G401.6 (cell line): ENCODE data around the gene MTMR11.

Source experiments
- FAIRE-seq: peaks from 2 replicates; lab custom pipeline; 2012; peaks lifted over from hg19 to GRCh38; lab: Jason Lieb, UNC

The MTMR11 gene

DNA sequence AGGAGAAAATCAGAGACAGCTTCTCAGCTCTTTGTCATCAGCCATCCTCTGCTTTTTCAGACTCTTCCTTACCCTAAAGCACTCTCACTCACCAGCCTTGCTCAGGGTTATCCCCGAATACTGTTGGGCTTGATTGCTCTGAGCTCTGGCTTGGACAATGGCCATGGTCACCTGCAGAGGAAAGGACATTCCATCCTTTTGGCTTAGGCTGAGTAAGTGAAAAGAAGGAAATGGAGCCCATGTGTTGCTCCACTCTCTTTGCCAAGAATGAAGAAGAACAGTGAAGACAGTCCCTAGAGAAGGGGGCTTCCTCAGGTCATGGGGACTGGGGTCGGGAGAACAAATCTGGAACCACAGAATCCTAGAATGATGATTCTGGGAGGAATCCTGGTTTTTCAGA lies 2.3 kb downstream of the MTMR11 start:
- no peak for FAIRE-seq

DNA sequence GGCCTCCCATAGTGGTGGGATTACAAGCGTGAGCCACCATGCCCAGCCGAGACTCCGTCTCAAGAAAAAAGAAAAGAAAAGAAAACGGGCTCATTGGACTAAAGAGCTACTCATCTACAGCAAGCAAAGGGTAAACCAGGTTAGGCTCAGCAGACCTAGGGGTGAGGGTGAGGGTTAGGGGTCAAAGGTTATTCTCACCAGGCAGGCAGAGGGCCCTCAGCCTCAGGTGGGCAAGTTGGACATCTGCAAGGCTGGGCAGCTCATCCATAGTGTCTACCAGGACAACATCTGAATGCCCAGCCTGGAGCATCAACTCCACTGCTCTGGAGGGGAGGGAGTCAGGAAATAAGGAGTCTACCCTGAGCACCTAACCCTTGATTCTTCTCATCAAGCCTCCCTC lies 3.5 kb downstream of the MTMR11 start:
- FAIRE-seq, result no peak

DNA sequence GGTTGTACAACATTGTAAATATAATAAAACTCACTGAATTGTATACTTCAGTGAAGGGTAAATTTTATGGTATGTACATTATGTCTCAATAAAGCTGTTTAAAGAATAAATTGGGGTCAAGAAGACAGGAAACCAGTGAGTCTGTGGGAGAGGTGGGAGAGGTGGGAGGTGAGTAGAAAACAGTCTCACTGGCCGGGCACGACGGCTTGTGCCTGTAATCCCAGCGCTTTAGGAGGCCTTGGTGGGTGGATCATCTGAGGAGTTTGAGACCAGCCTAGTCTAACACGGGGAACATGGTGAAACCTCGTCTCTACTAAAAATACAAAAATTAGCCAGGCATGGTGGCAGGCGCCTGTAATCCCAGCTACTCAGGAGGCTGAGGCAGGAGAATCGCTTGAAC lies 4.2 kb downstream of the MTMR11 start:
- no peak for FAIRE-seq

DNA sequence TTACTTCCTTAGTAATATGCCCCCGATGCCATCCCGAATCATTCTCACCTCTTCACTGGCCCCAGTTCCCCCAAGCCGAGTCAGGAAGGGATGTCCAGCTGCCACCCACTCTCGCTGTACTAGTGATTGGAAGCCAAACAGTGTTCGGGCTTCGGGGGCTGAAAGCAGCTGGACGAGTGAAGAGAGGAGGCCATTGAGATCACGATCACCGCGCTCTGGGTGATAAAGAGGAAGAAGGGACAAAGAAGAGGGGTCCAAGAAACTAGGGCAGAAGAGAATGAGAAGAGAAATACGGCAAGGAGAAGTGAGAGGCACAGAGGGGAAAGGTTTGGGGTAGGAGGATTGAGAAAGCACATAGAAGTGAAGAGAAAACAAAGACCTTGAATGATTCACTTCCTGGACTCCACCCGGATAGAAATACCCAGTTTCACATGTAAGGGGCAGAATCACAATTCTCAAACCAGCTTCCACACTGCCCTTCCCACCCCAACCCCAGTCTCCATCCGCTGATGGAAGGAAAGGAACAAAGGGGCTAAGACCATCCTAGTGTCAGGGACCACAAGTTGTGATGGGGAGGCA lies 5.4 kb downstream of the MTMR11 start:
- no peak for FAIRE-seq

DNA sequence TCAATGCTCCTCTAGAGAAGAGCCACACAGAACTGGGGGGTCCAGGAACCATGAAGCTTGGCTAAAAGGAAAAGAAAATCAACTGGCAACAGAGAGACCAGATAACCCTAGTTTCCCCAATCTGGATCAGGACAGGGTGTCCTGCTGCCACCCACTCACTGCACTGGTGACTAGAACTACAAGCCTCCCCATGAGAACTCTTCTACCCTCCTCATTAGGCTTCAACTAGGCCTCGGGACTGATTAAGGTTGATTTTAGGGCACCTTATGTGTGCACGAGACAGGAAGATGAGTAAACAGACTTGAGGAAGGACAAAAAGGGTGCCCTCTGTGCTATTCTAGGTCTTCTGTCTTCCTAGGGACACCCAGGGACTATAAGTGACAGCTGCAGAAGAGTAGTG lies 6.8 kb downstream of the MTMR11 start:
- FAIRE-seq, result no peak

DNA sequence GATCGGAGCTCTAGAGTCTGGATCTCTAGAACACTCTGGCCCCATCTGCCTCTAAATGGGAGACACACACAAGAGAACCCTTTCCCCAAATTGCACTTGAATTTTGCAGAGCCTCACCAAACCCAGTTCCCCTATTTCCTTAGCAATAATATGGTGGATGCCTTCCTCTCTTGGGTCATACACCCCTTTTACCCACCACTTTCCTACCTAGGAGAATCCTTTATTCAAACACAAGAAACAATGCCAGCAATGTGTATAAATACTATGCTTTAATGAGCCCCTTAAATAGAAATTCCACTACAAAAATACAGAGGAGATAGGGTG lies 8.3 kb downstream of the MTMR11 start:
- FAIRE-seq, result no peak

DNA sequence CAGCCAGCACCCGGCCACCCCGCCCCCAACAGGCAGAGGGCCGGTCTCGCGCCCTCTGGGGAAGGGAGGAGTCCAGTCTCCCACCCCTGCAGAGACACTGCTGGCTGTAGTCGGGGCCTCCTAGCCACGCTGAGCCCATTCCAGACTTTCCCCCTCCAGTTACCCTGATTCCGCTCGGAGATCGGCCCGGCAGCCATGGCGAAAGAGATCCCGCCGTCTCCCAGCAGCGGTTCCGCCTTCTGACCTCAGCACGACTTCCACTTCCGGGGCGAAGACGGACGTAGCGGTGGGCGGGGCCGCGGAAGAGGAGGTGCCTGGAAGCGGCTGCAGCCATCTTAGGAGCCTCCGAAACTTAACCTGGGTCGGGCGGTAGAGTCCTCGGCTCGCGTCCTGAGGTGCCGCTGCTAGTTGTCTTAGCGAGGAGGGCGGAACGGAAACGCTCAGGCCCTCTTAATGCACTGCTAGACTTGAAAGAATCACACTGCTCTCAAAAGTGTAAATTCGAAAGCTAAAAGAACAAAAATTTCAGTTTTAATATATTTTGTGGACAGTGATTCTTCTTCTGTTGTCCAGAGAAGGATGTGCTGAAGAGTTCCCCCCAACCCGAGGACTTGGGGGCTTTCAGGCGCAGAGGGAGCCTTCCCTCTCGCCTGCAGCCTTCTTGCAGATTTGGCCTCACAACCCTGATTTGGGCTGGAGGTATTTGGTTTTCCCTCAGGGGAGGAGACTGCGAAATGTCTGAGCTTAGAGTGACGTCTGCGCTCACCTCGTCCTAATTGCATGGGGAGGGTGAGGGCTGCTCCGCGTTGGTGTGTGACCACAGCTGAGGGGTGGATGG lies 8.9 kb downstream of the MTMR11 start, which contains the start of gene SF3B4:
TSS of gene SF3B4 (minus strand) at position 241 of the 838 bp plus-strand sequence. CDS start at position 197, 44 bp downstream.
- peak; percentile 93 for FAIRE-seq

DNA sequence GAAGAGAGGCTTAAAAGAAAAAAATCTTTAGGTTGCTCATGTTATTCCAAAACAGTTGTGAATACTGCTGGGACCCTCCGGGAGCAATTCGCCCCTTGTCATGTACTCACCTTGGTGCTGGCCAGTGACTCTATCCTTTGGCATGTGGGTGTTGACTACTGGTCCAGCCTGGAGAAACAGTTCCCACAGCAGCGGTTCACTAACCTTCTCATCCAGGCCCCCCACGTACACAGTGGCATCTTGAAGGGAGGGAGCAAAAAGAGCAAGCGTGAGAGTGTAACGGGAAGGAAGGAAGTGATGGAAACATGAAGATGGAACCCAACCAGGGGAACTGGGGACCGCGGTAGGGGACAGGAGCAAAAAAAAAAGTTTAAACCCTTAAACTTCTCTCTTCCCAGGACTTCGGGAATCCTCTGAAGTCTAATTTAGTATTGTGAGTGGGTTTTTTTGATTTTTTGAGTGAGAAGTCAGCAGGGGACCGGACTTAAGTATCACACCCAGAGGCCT lies 9.6 kb downstream of the MTMR11 start:
- FAIRE-seq, result no peak

DNA sequence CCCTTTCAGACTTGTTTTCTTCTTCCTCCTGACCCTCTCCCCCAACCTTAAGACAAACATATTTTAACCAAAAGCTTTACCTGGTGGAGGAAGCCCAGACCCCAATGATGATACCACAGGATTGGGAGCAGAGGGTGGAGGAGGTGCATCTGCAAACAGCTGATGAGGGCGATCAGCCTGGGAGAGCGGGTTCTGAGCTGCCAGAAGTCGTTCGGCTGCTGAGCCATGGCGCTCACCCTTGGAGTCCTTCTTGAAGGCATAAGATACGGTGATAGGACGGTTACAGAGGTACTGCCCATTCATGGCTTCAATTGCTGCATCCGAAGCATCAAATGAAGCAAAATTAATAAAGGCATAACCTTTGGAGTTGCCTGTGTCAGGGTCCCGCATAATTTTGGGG lies 10.4 kb downstream of the MTMR11 start:
- FAIRE-seq, result no peak

DNA sequence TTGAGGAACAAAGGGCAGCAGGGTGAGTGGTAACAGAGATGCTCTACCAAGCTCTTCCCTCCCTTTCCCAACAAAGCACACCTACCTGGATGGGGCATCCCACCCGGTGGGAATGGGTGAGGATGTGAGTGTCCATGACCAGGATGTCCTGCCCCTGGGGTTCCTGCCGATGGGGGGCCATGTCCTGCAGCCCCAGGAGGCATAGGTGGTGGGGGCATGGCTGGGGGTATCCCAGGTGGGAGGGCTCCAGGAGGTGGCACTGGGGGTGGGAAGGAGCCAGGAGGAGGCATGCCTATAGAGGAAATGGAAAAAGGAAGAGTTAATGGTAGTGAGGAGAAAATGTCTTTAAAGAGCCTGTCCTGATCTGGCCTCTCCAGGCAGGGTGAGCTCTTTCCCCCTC lies 10.9 kb downstream of the MTMR11 start:
- no peak for FAIRE-seq

DNA sequence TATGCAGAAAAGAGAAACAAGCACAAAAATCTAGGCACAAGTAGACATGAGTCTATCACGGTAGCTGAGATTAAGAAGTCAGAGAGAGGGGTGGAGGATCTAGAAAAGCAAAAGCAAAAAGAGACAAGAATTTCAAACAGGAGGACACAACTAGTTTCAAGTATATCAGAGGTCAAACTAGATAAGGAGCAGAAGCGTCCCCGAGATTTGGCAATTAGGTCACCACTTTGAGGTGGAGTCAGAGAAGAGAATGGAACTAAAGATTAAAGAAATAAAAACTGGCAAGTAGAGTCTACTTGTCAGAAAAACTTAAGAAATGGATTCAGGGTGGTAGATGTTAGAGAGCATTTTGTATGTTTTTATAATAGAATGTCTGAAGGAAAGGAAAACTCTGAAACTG lies 11.3 kb downstream of the MTMR11 start:
- FAIRE-seq, result no peak

DNA sequence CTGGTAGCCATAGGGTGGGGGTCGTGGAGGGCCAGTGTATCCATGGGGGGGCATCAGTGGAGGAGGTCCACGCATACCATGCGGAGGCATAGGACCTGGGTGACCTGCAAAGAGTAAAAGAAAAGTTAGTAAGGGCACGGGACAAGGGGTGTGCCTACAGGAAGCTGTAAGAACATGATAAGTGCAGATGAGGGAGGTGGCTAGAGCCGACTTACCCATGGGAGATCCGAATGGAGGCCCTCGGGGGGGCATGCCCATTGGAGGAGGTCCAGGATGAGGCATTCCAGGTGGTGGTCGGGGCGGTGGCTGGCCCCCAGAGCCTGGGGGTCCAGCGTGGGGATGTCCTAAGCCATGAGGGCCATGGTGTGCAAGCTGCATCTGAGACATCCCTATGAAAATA lies 13.1 kb downstream of the MTMR11 start:
- no peak for FAIRE-seq

DNA sequence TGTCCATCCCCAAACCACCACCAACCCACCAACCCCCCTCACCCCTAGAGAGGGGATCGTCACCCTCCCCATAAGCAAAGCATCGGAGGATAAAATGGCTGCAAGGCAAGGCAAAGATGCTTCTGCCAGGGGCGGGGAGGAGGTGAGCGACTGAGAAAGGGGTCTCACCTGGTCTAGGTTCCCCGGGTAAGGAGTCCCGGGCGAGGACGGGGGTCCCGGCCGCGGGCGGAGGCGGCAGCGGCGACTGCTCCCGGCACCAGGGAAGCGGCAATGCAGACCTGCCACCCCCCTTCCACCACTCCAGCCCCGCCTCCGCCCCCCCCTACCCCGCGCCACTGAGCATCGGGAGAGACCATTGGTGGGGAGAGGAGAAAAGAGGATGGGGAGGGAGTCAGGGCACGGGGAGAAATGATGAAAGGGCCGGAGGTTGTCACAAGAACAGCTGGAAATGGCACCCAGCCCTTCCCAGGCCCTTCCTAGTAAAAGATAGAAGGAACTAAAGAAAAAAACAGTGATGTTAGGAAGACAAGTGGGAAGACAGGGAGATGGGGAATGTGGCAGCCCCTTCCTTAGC lies 19.0 kb downstream of the MTMR11 start, which contains the start of gene SV2A:
TSS of gene SV2A (minus strand) at position 274 of the 574 bp plus-strand sequence. CDS start 4,004 bp downstream, outside the sequence.
- no peak for FAIRE-seq

DNA sequence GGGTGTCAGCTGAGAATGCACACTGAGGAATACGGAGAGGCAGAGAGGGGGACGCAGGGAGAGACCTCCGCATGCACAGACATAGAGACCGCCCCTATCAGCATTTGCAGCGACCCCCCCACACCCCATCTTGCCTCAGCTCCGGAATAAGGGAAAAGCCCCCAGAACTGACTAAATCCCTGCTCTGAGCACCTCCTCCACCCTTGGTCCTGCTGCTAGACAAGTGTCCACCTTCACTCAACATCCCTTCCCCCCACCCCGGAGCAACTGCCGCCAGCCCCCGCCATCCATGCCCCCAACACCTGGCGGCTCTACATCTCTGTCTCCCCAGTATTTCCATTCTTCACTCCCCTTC lies 19.8 kb downstream of the MTMR11 start:
- no peak for FAIRE-seq

DNA sequence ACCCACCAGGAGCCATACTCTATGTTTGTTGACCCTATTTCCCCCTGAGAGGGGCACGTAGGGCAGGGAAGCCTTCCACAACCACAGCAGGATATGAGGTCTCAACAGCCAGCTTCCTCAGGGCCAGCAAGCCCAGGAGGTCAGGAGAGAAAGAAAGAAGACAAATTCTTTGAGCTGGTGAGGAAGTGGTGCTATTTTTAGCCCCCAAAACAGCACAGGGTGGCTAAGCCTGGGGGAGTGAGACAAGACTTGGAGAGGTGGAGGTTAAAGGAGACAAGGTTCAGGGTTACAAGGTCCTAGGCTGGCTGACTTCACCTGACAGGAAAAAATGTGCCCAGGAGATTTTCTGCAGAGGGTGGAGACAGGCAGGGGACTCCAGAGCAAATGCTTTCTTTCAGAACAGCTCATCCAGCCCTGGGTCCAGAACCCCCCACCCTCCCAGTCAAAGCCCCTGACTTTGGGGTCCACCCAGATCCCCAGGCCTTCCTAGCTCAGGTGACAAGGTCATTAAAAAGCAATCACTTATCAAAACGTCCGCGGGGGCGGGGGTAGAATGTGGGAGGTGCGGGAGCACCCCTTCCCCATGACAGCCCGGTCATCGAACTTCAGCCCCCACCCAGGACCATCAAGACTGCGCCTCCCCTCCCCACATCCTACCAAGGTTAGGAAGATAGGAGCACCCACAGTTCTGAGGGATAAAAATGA lies 20.3 kb downstream of the MTMR11 start:
- FAIRE-seq, result no peak

DNA sequence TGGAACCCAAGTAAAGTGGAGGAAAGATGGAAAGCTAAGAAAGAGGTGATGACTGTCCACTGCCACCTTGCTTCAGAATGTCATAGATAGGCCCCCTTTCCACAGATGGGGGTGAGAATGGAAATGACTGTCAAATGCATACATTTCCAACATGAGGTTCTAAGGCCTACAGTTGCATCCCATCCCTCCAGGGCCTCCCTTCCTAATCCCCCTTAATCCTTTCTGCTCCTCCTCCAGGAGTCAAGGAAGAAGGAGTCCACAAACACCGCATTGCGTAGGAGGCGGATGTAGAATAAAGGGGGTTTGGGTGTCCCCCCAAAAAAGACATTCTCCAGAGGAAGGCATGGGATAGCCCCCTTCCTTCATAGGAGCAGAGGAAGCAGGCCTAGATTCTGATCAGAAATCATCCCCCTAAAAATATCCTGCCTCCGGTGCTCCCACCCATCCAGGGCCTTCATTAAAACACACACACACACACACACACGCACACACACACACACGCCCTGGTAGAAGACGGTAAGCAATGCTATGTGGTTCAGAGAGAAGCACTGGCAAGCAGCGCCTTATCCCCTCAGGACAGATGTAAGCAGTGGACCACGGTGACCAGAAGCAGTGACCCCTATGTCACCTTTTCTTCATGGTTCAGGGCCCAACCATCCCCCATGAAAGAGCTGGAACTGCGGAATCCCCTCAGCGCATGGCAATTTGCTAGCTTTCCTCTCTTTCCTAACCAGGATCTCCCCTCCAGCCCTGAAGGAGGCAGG lies 21.1 kb downstream of the MTMR11 start:
- no peak for FAIRE-seq

DNA sequence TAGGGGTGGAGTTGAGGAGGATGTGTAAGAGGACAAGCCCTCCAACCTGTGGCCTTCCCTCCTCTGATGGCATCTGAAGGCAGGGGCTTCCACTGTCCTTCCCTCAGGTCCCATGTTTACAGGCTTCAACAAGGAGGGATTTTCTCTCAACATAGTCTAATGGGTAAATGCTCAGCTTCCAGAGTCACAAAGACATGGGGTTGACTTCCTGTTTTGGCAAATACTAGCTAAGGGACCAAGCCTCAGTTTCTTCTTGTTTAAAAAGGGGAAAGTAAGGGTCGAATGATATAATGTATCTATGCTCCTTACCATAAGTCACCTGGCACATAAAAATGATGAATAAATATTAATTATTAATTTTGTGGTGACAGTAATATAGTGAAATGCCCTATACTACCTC lies 22.1 kb downstream of the MTMR11 start:
- FAIRE-seq, result no peak

DNA sequence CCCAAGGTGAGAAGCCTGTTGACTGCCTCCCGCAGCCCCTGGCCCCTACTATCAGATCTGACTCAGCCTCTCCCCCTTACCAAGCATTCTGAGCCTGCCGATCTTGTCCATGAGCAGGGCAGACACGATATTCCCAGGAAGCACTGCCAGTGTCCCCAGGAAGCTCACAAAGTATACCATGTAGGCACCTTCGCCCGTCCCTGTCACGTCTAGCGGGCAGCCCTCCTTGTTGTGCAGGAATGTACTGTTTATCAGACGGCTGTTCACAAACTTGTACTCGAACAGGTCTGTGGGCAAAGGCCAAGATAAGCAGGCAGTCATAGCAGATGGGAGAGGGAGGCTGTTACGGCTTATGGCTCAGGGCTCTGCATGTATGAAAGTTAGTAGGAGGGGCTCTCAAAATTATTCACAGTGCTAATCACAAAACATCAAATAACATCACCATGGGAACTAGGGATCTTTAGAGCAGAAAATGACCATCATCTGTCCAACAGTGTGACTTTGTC lies 30.1 kb downstream of the MTMR11 start:
- FAIRE-seq, result no peak

DNA sequence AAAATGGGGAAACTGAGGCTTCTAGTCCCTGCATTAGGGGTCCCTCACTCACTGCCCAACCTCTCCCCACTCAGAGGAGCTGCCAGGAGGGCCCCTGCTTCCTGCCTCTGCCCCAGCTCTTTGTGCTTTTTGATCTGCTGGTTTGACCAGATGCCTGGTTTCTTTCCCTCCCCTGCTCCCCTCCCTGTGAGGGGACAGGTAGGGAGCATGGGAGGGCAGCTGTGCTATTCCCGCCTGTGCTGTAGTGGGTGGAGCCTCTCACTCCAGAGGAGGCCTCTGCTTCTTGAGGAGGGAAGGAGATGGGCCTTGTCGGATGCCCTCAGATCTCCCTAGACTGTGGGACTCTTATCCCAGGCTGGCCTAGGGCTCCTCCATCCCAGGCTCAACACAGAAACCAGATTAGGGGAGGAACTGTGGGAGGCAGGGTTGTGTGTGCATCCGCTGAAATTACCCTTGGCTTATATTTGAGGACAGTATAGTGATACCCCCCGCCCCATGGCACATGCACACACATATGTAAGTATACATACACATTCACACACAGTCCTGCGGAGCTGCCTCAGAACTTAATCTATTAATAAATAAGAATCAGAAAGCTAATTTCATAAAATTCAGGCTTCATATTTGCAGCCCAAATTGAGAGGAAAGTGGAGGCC lies 32.7 kb downstream of the MTMR11 start:
- FAIRE-seq, result no peak

DNA sequence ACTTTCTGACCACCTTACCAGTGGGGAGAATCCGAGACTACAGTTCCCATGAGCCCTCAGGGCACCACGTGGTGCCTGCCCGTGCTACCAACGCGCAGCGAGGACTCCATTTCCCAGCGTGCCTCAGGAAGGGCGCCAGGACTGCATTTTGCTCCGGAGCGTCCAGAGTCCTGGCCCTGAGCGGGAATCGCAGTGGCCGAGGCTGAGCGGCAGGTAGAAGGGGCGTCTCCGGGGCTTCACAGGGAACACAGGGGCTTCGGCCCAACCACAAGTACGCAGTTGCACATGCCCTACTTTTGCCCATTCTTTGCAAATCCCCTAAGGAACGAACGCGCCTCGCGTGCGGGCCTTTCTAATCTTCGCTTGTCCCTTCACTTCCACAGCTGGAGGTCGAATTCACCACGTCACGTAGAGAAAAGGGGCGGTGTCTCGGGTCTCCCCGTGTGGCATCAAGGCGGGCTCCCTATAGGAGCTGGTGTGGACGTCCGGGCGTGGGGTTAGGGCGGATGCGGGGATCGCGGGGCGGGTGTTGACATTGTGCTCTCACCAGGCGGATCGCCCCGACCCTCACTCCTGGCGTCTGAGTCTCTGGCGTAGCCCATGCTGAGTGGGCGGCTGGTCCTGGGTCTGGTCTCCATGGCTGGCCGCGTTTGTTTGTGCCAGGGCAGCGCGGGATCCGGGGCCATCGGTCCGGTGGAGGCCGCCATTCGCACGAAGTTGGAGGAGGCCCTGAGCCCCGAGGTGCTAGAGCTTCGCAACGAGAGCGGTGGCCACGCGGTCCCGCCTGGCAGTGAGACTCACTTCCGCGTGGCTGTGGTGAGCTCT lies 37.0 kb downstream of the MTMR11 start, which contains the start of gene BOLA1:
TSS of gene BOLA1 (plus strand) at position 109 of the 825 bp plus-strand sequence. CDS start at position 601, 492 bp downstream.
- FAIRE-seq, result no peak
